Kidney (tissue), 14 donors: ENCODE measurements around the gene PTPRM. TPM values are rescaled to one million over a fixed set of nuclear protein-coding genes. Genes with fewer than 3 reads are reported as not detected.

Source experiments
- DNase-seq, 5 donors: peaks; one replicate each; pipeline ENCODE4 v3.0.0-alpha.2; 2013 to 2020
- FAIRE-seq: peaks from 2 replicates; lab custom pipeline; 2012; peaks lifted over from hg19 to GRCh38; lab: Jason Lieb, UNC
- H3K27ac ChIP-seq, 2 donors: one replicate each; pipeline ENCODE4 v1.7.0; 2013; ENCODE audit warnings: low read depth in 2 of 2, low read length in 2 of 2, inconsistent platforms in 1 of 2
- H3K27me3 ChIP-seq: one replicate; pipeline ENCODE4 v1.7.1; 2013; ENCODE audit warnings: low read length, inconsistent platforms; ENCODE audit not compliant: control insufficient read depth, insufficient read depth
- H3K36me3 ChIP-seq, 3 donors: one replicate each; pipeline versions ENCODE4 v1.7.0 to v1.7.1; 2013; ENCODE audit warnings: low read length in 3 of 3, control low read depth in 1 of 3, inconsistent platforms in 1 of 3; ENCODE audit not compliant: insufficient read depth in 3 of 3, control insufficient read depth in 2 of 3
- H3K4me1 ChIP-seq, 3 donors: one replicate each; pipeline versions ENCODE4 v1.7.0 to v1.7.1; 2013; ENCODE audit warnings: low read length in 3 of 3, inconsistent platforms in 1 of 3, low read depth in 1 of 3; ENCODE audit not compliant: control insufficient read depth in 2 of 3, insufficient read depth in 2 of 3
- H3K4me3 ChIP-seq, 3 donors: one replicate each; pipeline versions ENCODE4 v1.7.0 to v1.8.1; 2013; ENCODE audit warnings: low read length in 3 of 3, control low read depth in 1 of 3, inconsistent platforms in 1 of 3
- H3K9ac ChIP-seq, 3 donors: one replicate each; pipeline versions ENCODE4 v1.7.0 to v1.7.1; 2013; ENCODE audit warnings: low read length in 3 of 3, control low read depth in 1 of 3, inconsistent platforms in 1 of 3
- H3K9me3 ChIP-seq, 3 donors: one replicate each; pipeline versions ENCODE4 v1.7.0 to v1.7.1; 2013; ENCODE audit warnings: low read length in 3 of 3, control low read depth in 1 of 3, inconsistent platforms in 1 of 3; ENCODE audit not compliant: control insufficient read depth in 2 of 3, insufficient read depth in 1 of 3
- CTCF ChIP-seq: IDR thresholded peaks from 3 replicates; pipeline ENCODE4 v1.5.1; 2012; ENCODE audit warnings: mild to moderate bottlenecking, moderate library complexity, borderline replicate concordance; ENCODE audit not compliant: insufficient read depth; ENCODE audit errors: extremely low read depth
- intact Hi-C: fragments of 100-400 bp; cut with DNase I; formaldehyde crosslinking; loops from one replicate; pipeline ENCODE4 v1.11.1; 2022
- polyA plus RNA-seq: library from polyadenylated mRNA; stranded (reverse); fragments of 350-450 nt; fragmentation: Illumina TruSeq; extraction: RNeasy Lipid Tissue Mini Kit (QIAGEN cat#74804); gene quantifications from one replicate; pipeline ENCODE4 v1.2.3, GENCODE V29; 2014; ENCODE audit warnings: low read depth, low replicate concordance; ENCODE audit not compliant: insufficient read depth
- total RNA-seq: library from RNA; stranded (reverse); fragmentation: NEBNext Ultra II Directional; extraction: Animal tissue kit (Norgen Biotek cat#: 25700); gene quantifications from one replicate; pipeline ENCODE4 v1.2.1, GENCODE V29; 2021
- donor health status: control.
- donor health status: control.
- donor health status: control.
- donor health status: control.
- donor health status: control.
- donor health status: DM: yes; HTN: yes; CAD: no.
- donor health status: Normal renal cell carcinoma (clear cell type).

The PTPRM gene
- total and polyA plus RNA-seq, 2 donors from 2014 or later, result 52.4 to 98.9 TPM

DNA sequence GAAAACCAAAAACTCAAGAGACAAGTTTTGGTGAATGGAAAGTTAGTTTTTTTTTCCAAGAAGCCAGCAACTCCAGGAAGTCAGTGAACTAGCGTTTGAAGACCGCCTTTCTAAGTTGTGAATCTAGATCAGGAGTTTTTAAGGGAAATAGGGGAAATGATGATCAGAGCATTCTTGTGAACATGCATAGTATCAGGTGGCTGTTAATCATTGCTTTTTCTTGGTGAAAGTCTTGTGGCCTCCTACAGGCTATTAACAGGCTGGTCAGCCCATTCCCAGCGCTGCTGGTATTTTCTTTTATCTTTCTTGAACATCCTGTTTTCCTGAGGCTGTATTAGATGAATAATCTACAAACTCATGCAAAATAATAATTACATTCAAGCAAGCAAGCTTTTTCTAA lies 155.8 kb downstream of the PTPRM start:
- Histone ChIP-seq H3K4me1 (peaks cover 0 to 16% (median 5%) of the 10 kb centered on the region in 3 donors), H3K9ac (no peak overlapping the region), H3K36me3 (no peaks in the 10 kb centered on the region), H3K27ac (peak overlapping the region in 1 of 2 donors; percentile 1), H3K4me3 (peak overlapping the region in 2 of 3 donors; percentile 6 to 7), H3K27me3 (no peaks in the 10 kb centered on the region), H3K9me3 (peaks cover 0 to 2% (median 0%) of the 10 kb centered on the region in 3 donors)
- TF ChIP-seq CTCF, result no peak
- intact Hi-C loops, result no loop called here
- DNase-seq (peak in 2 of 5 donors; percentile 35 to 55), FAIRE-seq (peak; percentile 3)

DNA sequence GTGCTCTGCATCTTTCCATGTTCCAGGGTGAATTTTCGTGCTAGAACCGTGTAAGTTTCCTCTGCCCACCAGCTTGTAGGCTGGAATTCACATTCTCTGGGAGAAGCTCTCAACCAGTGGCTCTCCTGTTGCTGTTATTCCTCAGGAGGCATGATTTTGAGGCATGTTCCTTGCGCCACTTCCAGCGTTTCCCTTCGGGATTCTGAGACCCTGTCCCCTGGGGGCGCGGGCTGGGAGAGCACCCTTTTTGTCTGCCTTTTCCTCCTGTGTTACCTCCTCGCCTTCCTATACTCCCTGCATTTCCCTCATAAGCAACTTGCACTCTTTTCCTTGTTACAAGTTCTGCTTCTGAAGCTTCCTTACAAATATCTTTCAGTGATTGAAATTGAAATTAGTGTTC lies 156.4 kb downstream of the PTPRM start:
- H3K27me3 ChIP-seq, result no peaks in the 10 kb centered on the region
- TF ChIP-seq CTCF, result no peak

GRCh38 chr18:7725473-7725872 lies 158.4 kb downstream of the PTPRM start:
- H3K9me3 ChIP-seq, result no peaks in the 10 kb centered on the region
- DNase-seq (no peak), FAIRE-seq (no peak)
- TF ChIP-seq CTCF, result no peak
- peaks cover 0 to 16% (median 13%) of the 10 kb centered on the region in 3 donors for H3K4me1 ChIP-seq
- no peaks in the 10 kb centered on the region for H3K36me3 ChIP-seq
- H3K9ac ChIP-seq, result no peak overlapping the region
- intact Hi-C loops, result no loop called here
- H3K4me3 ChIP-seq, result no peak overlapping the region
- no peaks in the 10 kb centered on the region for H3K27me3 ChIP-seq
- no peak overlapping the region for H3K27ac ChIP-seq

More for the DNA sequence above, 156.4 kb downstream of the PTPRM start:
- Histone ChIP-seq H3K9ac (no peak overlapping the region), H3K36me3 (no peaks in the 10 kb centered on the region), H3K27ac (peak overlapping the region; percentile 55 to 73), H3K4me3 (peak overlapping the region in 1 of 3 donors; percentile 28), H3K9me3 (no peaks in the 10 kb centered on the region), H3K4me1 (peaks cover 0 to 16% (median 8%) of the 10 kb centered on the region in 3 donors)
- FAIRE-seq (no peak), DNase-seq (no peak)
- intact Hi-C loops, result no loop called here

- FAIRE-seq (no peak), DNase-seq (no peak)
- Histone ChIP-seq H3K27ac (no peak overlapping the region), H3K9me3 (no peaks in the 10 kb centered on the region), H3K9ac (no peak overlapping the region), H3K27me3 (no peaks in the 10 kb centered on the region), H3K36me3 (no peaks in the 10 kb centered on the region), H3K4me1 (peaks cover 0 to 16% (median 13%) of the 10 kb centered on the region in 3 donors), H3K4me3 (no peak overlapping the region)
- no peak for TF ChIP-seq CTCF
- intact Hi-C loops, result no loop called here
Measured at GRCh38 chr18:7725897-7726296, 158.8 kb downstream of the PTPRM start.
